ENCODE measurements around the gene GRIK3.
"Not testable (repeated sequence)": the region's sequence is repeated elsewhere in the genome, so short reads cannot be mapped to it uniquely, and the experiment has no call there.

The GRIK3 gene

GRCh38 chr1:36772647-36773495 is 261.4 kb downstream of the GRIK3 start:
- no peak overlapping the region for H3K27ac ChIP-seq
- TF ChIP-seq CTCF (conservative IDR thresholded peaks at IDR 0.05) (no peak), ZFX (IDR thresholded peaks at IDR 0.05) (no peak)

DNA sequence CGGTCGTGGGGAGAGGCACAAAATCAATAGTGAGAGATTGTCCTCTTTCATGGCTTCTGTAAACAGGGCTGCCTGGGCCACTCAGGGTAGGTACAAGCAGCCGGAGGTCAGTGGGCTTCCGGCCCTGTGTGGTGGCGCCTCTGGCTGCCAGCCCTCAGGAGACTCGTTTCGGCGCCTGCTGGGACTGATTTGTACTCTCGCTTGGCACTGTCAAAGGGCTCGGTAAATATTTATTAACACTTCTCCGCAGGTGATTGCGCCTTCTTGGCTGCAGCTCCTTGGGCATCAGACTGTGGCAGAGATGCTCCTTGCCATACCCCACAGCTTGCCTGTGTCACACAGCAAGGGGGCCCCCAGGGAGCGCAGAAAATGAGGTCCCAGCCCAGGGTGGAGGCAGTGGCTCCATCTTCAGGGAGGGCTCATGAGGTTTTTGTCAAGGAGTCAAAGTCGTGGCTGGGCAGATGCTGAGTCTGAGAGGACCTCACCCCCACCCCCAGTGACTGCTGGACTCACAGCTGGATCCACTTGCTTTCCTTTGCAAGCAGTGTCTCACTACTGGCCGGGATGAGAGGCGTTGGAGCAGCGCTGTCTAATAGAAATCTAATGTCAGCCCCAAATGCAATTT is 262.5 kb downstream of the GRIK3 start:
- TF ChIP-seq CTCF (conservative IDR thresholded peaks at IDR 0.05) (no peak), ZFX (IDR thresholded peaks at IDR 0.05) (no peak)
- H3K27ac ChIP-seq, result no peak overlapping the region

GRCh38 chr1:36771240-36771639 is 263.1 kb downstream of the GRIK3 start:
- TF ChIP-seq CTCF (conservative IDR thresholded peaks at IDR 0.05) (no peak), ZFX (IDR thresholded peaks at IDR 0.05) (no peak)

DNA sequence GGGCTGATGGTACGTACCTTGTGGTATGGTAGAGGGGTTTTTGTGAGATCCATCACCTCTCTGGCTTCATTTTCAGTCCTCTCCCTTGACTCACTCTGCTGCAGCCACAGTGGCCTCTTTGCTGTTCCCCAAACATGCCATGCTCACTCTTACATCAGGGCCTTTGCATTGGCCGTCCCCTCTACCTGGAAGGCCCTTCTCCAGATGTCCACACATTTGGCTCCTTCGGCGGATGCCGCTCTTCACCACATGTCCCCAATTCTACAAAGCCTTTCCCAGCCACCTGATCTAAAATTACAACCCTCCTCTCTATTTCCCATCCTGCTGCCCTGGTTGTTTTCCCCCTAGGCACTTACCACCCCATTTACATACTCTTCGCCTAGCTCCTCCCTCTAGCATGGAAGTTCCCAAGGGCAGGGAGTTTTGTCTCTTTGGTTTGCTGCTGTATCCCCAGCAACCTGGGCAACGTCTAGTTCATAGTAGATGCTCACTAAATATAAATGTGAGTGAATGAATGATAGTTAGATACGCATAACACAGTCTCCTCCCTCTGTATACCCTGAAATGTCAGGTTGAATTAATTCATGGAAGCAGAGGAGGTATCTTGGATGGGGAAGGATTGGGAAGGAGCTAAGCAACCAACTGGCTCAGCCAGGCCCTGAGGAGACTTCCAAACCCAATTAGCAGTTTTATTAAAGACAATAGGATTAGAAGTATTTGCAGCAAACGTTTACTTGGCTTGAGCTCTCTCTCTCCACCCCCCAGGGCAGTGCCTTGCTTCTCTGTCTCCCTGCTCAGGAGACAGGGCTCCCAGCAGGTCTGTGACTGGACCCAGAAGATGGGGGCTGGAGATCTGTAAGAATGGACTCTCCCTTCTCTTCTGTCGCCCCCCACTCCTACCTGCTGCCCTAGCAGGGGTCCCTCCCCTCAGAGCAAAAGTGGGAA is 264.2 kb downstream of the GRIK3 start:
- no peak overlapping the region for H3K27ac ChIP-seq
- TF ChIP-seq ZFX (IDR thresholded peaks at IDR 0.05), result no peak
- no peak for TF ChIP-seq CTCF (conservative IDR thresholded peaks at IDR 0.05)

More at GRCh38 chr1:36771240-36771639, 263.1 kb downstream of the GRIK3 start:
- H3K27ac ChIP-seq, result no peak overlapping the region

- no peak overlapping the region for H3K27ac ChIP-seq
- no peak for TF ChIP-seq ZFX (IDR thresholded peaks at IDR 0.05)
- TF ChIP-seq CTCF (conservative IDR thresholded peaks at IDR 0.05), result no peak
These were observed 265.7 kb downstream of the GRIK3 start for GRCh38 chr1:36768486-36769178.

GRCh38 chr1:36767429-36767828 is 266.9 kb downstream of the GRIK3 start:
- not testable (repeated sequence) for H3K27ac ChIP-seq

DNA sequence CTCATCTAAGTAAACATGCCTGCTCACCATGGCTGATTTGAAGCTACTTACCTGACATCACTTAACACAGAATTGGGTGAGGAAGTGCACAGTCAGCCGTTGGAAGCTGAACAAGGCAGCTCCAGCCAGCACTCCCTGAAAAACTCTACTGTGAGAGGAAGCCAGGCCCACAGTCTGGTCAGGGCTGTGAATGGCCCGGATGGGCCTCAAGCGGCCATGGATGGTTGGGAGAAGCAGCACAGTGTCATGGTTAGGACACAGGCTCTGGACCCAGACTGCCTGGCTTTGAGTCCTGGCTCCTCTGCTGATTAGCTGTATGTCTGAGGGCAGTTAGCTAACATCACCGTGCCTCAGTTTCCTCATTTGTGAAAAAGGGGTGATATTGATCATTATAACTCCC is 267.8 kb downstream of the GRIK3 start:
- H3K27ac ChIP-seq, result no peak overlapping the region
- TF ChIP-seq CTCF (conservative IDR thresholded peaks at IDR 0.05) (no peak), ZFX (IDR thresholded peaks at IDR 0.05) (no peak)
